HCT116 (cell line): ENCODE measurements around the gene NUDT8. TPM values are rescaled to one million over a fixed set of nuclear protein-coding genes. Genes with fewer than 3 reads are reported as not detected.
A peak's percentile ranks its signal among the peaks of the same experiment; 100 is the strongest.

Experiments
- ATAC-seq: fragments of 200-7000 bp; cut with Tn5 transposase; 2 replicates; pipeline ENCODE4 v1.9.1; 2020; ENCODE audit warnings: mild to moderate bottlenecking, moderate library complexity
- BruUV-seq: library from RNA; stranded (reverse); fragments of 400-500 nt; replicated peaks from 2 replicates; lab custom pipeline; 2021; lab: Mats Ljungman, UMichigan
- CTCF ChIA-PET: fragments of 300-600 bp; sonication (Branson Sonifier 250); formaldehyde crosslinking; loops from one replicate; lab custom pipeline; 2021; ENCODE audit warnings: antibody characterized with exemption; lab: Charles Lee
- POLR2A ChIA-PET: fragments of 300-600, 350-600 bp; sonication (Branson Sonifier 250); formaldehyde crosslinking; loops from one replicate; lab custom pipeline; 2021; ENCODE audit warnings: antibody characterized with exemption; lab: Charles Lee
- RAD21 ChIA-PET, 2 experiments: fragments of 300-600 bp; sonication (Branson Sonifier 250); formaldehyde crosslinking; loops; one replicate each; lab custom pipeline; 2023; ENCODE audit warnings: low total read pairs in 2 of 2; ENCODE audit not compliant: uncharacterized antibody in 2 of 2, unreplicated experiment in 2 of 2, low non-redundant PET in 1 of 2; lab: Charles Lee
- DNase-seq: peaks from one replicate; pipeline ENCODE4 v3.0.0-alpha.2; 2010; ENCODE audit warnings: low read depth, low spot score
- H2AFZ ChIP-seq: fragments of 200-600 bp; shearing (Covaris generic), sonication (generic); 2 replicates; pipeline ENCODE4 v1.6.1; 2017; ENCODE audit warnings: low read depth, mixed run types, mixed read lengths, antibody characterized with exemption, low read length; ENCODE audit not compliant: poor library complexity, severe bottlenecking
- H3K27ac ChIP-seq: 2 replicates; pipeline ENCODE4 v1.5.1; 2012; ENCODE audit warnings: low read depth, low read length
- H3K27me3 ChIP-seq: fragments of 200-600 bp; sonication (generic); 2 replicates; pipeline ENCODE4 v1.6.1; 2016; ENCODE audit warnings: mixed run types, low read length, mixed read lengths; ENCODE audit not compliant: insufficient read depth
- H3K36me3 ChIP-seq, 2 experiments: fragments of 200-500 bp in 1 of 2; fragments of 200-600 bp in 1 of 2; sonication (Bioruptor generic) in 1 of 2; sonication (generic) in 1 of 2; 2 replicates each; pipeline versions ENCODE4 v1.5.1 to v1.6.1; 2014 to 2016; ENCODE audit warnings: low read length in 2 of 2, inconsistent platforms in 1 of 2, mixed read lengths in 1 of 2, mixed run types in 1 of 2; ENCODE audit not compliant: insufficient read depth in 2 of 2, control insufficient read depth in 1 of 2
- H3K4me1 ChIP-seq, 2 experiments: fragments of 200-600 bp in 1 of 2; sonication (generic) in 1 of 2; 2 replicates each; pipeline versions ENCODE4 v1.5.1 to v1.6.1; 2012 to 2017; ENCODE audit warnings: low read length in 2 of 2, inconsistent platforms in 1 of 2, mild to moderate bottlenecking in 1 of 2, mixed read lengths in 1 of 2, mixed run types in 1 of 2, moderate library complexity in 1 of 2; ENCODE audit not compliant: insufficient read depth in 2 of 2, control insufficient read depth in 1 of 2
- H3K4me2 ChIP-seq: fragments of 200-600 bp; sonication (generic); 2 replicates; pipeline ENCODE4 v1.6.1; 2017; ENCODE audit warnings: mixed run types, low read length, mixed read lengths
- H3K4me3 ChIP-seq, 2 experiments: fragments of 200-600 bp in 1 of 2; sonication (generic) in 1 of 2; replicated peaks in 1 of 2; 2 replicates each; pipeline ENCODE4 v1.5.1; 2011 to 2016; ENCODE audit warnings: low read length in 2 of 2, control low read depth in 1 of 2, low read depth in 1 of 2, mild to moderate bottlenecking in 1 of 2, mixed read lengths in 1 of 2, mixed run types in 1 of 2
- H3K79me2 ChIP-seq: fragments of 200-600 bp; sonication (generic); 2 replicates; pipeline ENCODE4 v1.6.1; 2017; ENCODE audit warnings: mild to moderate bottlenecking, mixed run types, low read length, moderate library complexity, mixed read lengths; ENCODE audit not compliant: insufficient read depth
- H3K9ac ChIP-seq: fragments of 200-600 bp; sonication (generic); 2 replicates; pipeline ENCODE4 v1.6.1; 2016; ENCODE audit warnings: low read length, mixed read lengths
- H3K9me2 ChIP-seq: fragments of 200-600 bp; sonication (generic), shearing (Covaris generic); 2 replicates; pipeline ENCODE4 v1.6.1; 2017; ENCODE audit warnings: mixed run types, mild to moderate bottlenecking, moderate library complexity; ENCODE audit not compliant: insufficient read depth
- H3K9me3 ChIP-seq, 2 experiments: fragments of 200-500 bp in 1 of 2; fragments of 200-600 bp in 1 of 2; sonication (Bioruptor generic) in 1 of 2; sonication (generic) in 1 of 2; 2 replicates each; pipeline ENCODE4 v1.6.1; 2014 to 2017; ENCODE audit warnings: low read length in 2 of 2, mixed read lengths in 2 of 2, inconsistent platforms in 1 of 2, low read depth in 1 of 2, mild to moderate bottlenecking in 1 of 2, mixed run types in 1 of 2, moderate library complexity in 1 of 2; ENCODE audit not compliant: control insufficient read depth in 1 of 2, insufficient read depth in 1 of 2
- H4K20me1 ChIP-seq: fragments of 200-600 bp; sonication (generic), shearing (Covaris generic); 2 replicates; pipeline ENCODE4 v1.6.1; 2017; ENCODE audit warnings: mixed run types, mild to moderate bottlenecking, moderate library complexity; ENCODE audit not compliant: insufficient read depth
- EZH2phosphoT487 ChIP-seq: fragments of 200-600 bp; IDR thresholded peaks from 2 replicates; pipeline ENCODE4 v1.6.1; 2018; ENCODE audit warnings: antibody characterized with exemption, borderline replicate concordance
- JUND ChIP-seq: IDR thresholded peaks from 2 replicates; pipeline ENCODE4 v1.6.1; 2012
- SRF ChIP-seq: IDR thresholded peaks from 2 replicates; pipeline ENCODE4 v1.6.1; 2012; ENCODE audit warnings: low read depth
- YY1 ChIP-seq: IDR thresholded peaks from 2 replicates; pipeline ENCODE4 v1.6.1; 2011; ENCODE audit warnings: low read length, low read depth, moderate library complexity, mild to moderate bottlenecking; ENCODE audit not compliant: insufficient replicate concordance; ENCODE audit errors: extremely low read depth
- intact Hi-C: fragments of 100-400 bp; cut with micrococcal nuclease; formaldehyde crosslinking; loops from 2 replicates; pipeline ENCODE4 v1.10.0; 2022
- total RNA-seq: library from RNA; stranded (reverse); gene quantifications from one replicate; pipeline ENCODE4 v1.2.1, GENCODE V29; 2021; ENCODE audit not compliant: unreplicated experiment

Gene NUDT8
- total RNA-seq, 1 experiment from 2014 or later: 18.7 TPM

DNA sequence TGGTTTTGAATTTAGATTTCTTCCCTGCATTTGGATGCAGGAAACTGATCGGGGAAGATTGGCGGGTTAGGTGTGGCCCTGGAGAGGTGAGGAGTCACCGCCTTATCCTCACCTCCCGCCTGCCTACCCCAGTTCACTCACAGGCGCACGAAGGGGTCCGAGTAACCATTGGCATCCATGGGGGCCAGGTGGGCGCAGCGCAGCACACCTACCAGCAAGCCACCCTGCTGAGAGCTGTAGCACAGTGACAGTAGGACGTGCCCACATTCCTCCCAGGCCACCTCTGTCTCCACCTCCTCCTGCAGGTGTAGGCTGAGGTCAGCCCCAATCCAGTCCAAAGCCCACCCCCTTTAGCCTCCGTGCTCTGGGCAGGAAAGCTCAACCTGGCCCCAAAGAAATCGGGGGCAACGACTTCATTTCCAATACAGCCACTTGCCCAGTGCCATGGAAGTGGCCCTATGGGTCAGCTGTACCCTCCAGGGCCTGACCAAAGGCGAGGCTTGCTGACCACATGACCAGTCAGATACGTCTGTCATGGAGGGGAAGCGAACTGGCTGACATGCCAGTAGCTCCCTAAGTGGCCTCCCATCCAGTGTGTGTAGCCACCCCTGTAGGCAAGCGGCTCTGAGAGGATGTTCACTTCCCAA is 16.3 kb downstream of the NUDT8 start:
- DNase-seq: no peak
- Histone ChIP-seq H3K9ac (no peak overlapping the region), H3K4me2 (peak overlapping the region; percentile 48), H3K9me3 (no peaks in the 10 kb centered on the region), H3K9me2 (no peaks in the 10 kb centered on the region), H3K27me3 (no peaks in the 10 kb centered on the region), H3K4me3 (no peak overlapping the region), H3K36me3 (peaks cover 19% of the 10 kb centered on the region in 2 experiments; a peak in 3 of 4 replicates), H3K27ac (no peak overlapping the region; the same call in 1 of the 2 replicates), H2AFZ (no peak overlapping the region), H4K20me1 (no peaks in the 10 kb centered on the region), H3K4me1 (peaks cover 2 to 13% of the 10 kb centered on the region in 2 experiments; a peak in 2 of 4 replicates), H3K79me2 (peaks cover 10% of the 10 kb centered on the region; the same call in 1 of the 2 replicates)
- ChIA-PET CTCF (interaction anchor here (1.0 to 1.7 kb wide), 9 partner anchors 8 to 178 kb away, joined by 3 to 14 read pairs (median 5); partner anchors contain the start of gene NUDT8), RAD21 (interaction anchor here (0.9 to 1.1 kb wide), 2 partner anchors 41 to 46 kb away, joined by 3 read pairs; no protein-coding TSS in a partner anchor), POLR2A (no interaction called here)
- ATAC-seq: no peak
- no peak for TF ChIP-seq YY1
- TF ChIP-seq EZH2phosphoT487: no peak
- no peak for TF ChIP-seq SRF
- no peak for TF ChIP-seq JUND
- intact Hi-C loops: no loop called here
- no TSS peak for BruUV-seq

- peaks cover 19 to 21% of the 10 kb centered on the region in 2 experiments; a peak in 3 of 4 replicates for H3K36me3 ChIP-seq
- no peak overlapping the region for H3K4me2 ChIP-seq
- no peaks in the 10 kb centered on the region for H3K9me2 ChIP-seq
- ChIA-PET CTCF (no interaction called here), POLR2A (no interaction called here), RAD21 (no interaction called here)
- H3K4me1 ChIP-seq: peaks cover 5 to 20% of the 10 kb centered on the region in 2 experiments
- no peak overlapping the region for H2AFZ ChIP-seq
- no peak overlapping the region for H3K27ac ChIP-seq
- H3K79me2 ChIP-seq: peaks cover 17% of the 10 kb centered on the region
- DNase-seq (no peak), ATAC-seq (no peak)
- H3K4me3 ChIP-seq: no peak overlapping the region
- H4K20me1 ChIP-seq: no peaks in the 10 kb centered on the region
- intact Hi-C loops: no loop called here
- no peaks in the 10 kb centered on the region for H3K27me3 ChIP-seq
- no peak for TF ChIP-seq JUND
- no peak overlapping the region for H3K9ac ChIP-seq
- no peaks in the 10 kb centered on the region for H3K9me3 ChIP-seq
- BruUV-seq: no TSS peak
These were observed 17.0 kb downstream of the NUDT8 start for GRCh38 chr11:67612751-67613150.
